ENCODE data around the gene BCAS4.

DNA sequence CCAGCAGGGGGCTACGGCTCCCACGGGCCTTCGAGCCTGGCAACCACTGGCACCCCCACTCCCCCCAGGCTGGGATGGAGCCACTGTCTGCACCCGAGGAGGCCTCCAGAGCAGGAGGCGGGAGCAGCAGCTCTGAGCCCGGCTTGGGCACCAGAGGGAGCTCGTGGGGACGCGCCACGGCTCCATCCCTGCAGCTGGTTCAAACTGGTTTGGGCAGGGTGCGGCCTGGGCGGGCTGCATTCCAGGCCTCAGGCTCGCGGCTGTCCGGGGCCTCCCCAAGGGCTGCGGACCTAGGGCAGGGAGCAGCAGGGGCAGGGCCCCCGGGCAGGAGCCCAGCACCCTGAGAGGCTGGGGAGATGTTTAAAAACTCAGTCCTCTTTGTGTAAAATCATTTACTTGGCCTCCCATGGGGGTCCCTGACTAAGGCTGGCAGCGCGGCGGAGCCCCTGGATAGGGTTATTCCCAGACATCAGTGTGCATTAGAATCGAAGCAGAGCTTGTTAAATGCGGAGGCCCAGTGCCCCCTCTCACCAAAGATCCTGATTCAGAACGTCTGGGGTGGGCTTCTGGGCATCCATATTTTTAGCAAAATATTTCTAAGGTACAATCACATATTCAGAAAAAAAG, 4.1 kb upstream of the BCAS4 start:
- no peak for TF ChIP-seq SUZ12 (IDR thresholded peaks at IDR 0.05)
- no peak for TF ChIP-seq FOXK2 (IDR thresholded peaks at IDR 0.05)
- no peak for TF ChIP-seq ZNF384 (IDR thresholded peaks at IDR 0.05)
- TF ChIP-seq ARNT (IDR thresholded peaks at IDR 0.05): no peak
- no peak for TF ChIP-seq BHLHE40 (IDR thresholded peaks at IDR 0.05; ENCODE audit: borderline replicate concordance)
